Stimulated activated CD4-positive, alpha-beta T cell treated with anti-CD3 and anti-CD28 coated beads, Interleukin-2, amount 100 ng/mL, for 48 hours (primary cell): ENCODE results near the gene TNRC18.
"Not testable (repeated sequence)": the region's sequence is repeated elsewhere in the genome, so short reads cannot be mapped to it uniquely, and the experiment has no call there.

Experiments used
- DNase-seq, 2 donors: peaks; one replicate each; pipeline ENCODE4 v3.0.0-alpha.2; 2020

TNRC18 gene, protein sequence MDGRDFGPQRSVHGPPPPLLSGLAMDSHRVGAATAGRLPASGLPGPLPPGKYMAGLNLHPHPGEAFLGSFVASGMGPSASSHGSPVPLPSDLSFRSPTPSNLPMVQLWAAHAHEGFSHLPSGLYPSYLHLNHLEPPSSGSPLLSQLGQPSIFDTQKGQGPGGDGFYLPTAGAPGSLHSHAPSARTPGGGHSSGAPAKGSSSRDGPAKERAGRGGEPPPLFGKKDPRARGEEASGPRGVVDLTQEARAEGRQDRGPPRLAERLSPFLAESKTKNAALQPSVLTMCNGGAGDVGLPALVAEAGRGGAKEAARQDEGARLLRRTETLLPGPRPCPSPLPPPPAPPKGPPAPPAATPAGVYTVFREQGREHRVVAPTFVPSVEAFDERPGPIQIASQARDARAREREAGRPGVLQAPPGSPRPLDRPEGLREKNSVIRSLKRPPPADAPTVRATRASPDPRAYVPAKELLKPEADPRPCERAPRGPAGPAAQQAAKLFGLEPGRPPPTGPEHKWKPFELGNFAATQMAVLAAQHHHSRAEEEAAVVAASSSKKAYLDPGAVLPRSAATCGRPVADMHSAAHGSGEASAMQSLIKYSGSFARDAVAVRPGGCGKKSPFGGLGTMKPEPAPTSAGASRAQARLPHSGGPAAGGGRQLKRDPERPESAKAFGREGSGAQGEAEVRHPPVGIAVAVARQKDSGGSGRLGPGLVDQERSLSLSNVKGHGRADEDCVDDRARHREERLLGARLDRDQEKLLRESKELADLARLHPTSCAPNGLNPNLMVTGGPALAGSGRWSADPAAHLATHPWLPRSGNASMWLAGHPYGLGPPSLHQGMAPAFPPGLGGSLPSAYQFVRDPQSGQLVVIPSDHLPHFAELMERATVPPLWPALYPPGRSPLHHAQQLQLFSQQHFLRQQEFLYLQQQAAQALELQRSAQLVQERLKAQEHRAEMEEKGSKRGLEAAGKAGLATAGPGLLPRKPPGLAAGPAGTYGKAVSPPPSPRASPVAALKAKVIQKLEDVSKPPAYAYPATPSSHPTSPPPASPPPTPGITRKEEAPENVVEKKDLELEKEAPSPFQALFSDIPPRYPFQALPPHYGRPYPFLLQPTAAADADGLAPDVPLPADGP (N-terminal part only)

DNA sequence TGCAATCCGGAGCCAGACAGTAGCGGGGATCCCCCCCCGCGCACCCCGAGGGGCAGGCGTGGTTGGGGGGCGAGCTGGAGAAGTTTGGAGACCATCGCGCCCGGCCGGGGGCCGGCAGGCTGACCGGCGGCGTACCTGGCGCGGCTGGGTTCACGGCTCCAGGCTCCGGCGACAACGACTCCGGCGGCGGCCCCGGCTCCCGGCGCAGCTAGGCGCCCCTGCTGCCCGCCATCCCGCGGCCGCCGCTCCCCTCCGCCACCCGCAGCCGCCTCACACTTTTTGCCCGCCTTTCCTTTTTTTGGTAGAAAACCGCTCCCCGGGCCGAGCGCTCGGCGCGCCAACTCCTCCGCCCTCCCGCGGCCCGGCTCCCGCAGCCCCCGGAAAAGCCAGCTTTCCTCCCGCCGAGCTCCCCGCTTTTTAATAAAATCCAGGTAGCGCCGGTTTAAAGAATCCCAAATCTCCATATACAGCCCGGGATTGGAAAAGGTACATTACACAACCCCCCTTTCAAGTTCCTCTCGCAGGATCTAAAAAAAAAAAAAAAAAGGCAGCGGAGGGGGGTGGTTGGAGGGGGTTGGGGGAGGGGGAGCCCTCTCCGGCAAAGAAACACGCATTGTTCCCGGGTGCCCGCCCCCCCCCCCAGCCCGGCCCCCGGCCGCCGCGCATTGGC lies at the start of gene TNRC18:
Gene TNRC18 (minus strand): TSS at position 529 of the 670 bp plus-strand sequence. CDS start 2,588 bp downstream, outside the sequence.
- no peak for DNase-seq

DNA sequence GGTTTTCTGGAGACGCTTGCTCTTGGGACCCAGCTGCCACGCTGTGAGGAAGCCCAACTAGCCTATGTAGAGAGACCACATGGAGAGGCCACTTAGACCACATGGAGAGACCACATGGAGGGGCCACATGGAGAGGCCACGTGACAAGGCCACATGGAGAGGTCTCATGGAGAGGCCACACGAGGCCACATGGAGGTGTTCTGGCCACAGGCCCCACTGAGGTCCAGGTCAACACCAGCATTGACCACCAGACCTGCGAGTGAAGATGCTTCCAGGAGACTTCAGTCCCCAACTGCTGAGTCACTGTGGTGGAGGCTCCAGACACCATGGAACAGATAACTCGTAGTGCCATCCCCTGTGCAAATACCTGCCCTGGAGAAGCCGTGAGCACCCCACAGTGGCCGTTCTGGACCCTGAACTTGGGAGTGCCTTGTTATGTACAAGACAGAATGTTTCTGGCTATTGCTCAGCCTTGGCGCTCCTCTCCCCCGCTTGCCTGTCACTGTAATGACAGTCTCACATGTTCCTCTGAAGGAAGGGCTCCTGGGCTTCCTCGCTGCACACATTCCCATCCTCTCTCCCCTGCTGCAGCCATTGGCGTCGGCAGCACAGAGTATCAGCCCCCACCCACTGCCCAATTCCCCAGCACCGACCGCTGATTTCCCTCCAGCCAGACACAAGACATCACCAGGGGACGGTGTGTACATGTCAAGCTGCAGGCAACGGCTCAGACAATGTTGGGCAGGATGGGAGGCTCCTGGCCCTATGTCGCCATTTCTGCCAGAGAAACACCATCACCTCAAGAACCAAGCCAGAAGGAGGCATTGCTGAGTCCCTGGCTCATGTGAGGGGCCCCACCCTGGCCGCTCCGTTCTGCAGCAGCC lies 49.0 kb upstream of the TNRC18 start:
- no peak for DNase-seq

DNA sequence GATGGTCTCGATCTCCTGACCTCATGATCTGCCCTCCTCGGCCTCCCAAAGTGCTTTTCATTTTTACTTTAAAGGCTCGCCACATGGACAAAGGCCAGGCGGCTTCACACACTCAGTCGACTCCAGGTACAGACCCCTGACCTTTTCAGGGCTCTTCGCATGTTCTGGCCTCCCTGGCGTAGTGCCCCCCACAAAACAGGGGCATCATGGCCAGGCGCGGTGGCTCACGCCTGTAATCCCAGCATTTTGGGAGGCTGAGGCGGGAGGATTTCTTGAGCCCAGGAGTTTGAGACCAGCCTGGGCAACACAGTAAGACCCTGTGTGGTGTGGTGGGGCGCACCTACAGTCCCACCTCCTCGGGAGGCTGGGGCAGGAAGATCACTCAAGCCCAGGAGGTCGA lies 48.0 kb upstream of the TNRC18 start:
- not testable (repeated sequence) for DNase-seq

DNA sequence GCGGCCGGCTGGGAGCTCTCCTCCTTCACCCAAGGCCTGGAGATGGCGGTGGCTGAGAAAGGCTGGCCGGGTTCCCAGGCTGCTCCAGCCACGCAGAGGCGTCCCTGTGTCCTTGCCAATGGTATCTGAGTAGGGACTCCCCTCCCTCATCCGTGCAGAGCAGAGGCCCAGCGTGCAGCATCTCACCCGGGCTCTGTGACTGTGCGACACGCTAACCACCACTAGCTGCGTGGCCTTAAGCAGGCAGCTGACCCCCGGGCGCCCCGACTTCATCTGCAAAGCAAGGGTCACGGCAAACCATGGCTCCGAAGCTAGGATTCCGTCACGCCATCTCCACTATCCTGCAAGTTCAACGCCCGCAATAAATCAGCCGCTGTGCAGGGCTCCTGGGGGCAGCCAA lies 47.2 kb upstream of the TNRC18 start:
- no peak for DNase-seq

DNA sequence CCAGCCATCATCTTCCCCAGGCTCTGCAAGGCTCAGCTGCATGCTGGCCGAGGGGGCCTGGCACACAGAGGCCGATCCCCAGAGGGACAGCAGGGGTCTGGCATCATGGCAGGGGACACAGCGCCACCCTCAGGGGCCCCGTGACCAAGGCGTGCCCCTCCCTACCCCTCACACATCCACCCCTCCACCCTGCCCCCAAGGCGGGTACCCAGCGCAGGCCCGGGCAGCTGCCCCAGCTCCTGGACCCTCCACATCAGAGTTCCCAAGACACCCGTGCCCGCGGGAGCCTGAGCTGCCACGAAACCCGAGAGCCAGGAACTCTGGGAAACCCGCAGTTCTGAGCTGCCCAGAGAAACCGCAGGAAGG lies 46.5 kb upstream of the TNRC18 start:
- DNase-seq: no peak

DNA sequence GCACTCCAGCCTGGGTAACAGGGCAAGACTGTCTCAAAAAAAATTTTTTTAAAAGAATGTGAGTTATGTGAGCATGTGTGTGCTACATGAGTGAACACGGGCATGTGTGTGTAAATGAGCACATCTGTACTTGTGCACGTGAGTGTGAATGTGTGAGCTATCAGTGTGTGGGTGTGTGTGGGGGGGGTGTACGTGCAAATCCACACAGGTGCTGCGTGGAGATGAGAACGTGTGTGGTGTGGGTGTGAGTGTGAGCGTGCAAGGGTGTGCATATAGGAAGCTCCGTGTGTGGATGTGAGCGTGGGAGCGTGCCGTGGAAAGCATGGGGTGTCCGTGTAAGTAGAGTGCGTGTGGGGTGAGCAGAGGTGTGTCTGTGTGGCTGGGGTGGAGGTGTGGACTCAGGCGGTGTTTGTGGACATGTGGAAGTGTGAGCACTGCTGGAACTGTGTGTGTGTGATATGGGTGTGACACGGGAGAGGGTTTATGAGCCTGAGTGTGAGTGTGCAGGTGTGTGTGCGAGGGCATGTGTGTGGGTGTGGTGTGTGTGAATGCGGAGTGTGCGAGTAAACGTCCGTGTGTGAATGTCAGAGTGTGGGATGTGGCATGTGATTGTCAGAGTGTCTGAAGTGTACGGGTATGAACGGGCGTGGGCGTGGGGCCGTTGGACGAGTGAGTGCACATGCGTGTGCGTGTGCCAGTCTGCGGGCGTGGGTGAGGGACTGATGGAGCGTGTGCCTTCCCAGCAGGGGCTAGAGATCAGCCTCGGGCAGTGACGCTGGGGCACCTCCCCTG lies 45.9 kb upstream of the TNRC18 start:
- DNase-seq: no peak

DNA sequence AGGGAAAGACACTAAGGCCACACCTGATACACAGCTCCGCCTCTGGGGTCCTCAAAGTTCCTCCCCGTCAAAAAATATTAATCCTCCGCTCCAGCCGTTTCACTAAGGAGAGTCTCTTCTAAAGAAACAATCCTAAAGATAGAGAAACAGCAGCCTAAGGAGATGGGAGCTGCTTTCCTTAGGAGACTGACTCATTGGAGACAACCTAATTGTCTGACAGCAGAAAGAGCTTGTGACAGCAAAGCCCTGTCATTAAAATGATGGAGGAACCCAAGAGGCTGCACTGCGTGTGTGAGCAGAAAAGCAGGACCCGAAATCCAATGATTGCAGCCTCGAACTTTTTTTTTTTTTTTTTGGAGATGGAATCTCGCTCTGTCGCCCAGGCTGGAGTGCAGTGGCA lies 44.0 kb upstream of the TNRC18 start:
- no peak for DNase-seq

DNA sequence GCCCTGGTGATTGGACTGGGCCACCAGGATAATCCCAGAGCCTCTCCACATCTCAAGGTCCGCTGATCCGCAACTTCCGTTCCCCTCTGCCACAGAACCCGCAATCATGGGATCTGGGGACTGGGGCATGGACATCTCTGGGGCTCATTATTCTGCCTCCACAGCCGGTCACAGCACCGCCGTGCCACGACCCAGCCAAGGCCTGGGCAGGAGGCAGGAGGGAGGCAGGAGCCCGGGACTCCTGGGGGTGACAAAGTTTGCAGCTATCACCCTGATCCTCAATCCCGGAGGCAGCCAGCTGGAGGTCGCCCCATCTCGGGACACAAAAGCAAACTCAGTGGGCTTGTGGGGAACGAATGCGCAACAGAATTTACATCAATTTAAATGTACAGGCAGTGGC lies 42.9 kb upstream of the TNRC18 start:
- DNase-seq: no peak

DNA sequence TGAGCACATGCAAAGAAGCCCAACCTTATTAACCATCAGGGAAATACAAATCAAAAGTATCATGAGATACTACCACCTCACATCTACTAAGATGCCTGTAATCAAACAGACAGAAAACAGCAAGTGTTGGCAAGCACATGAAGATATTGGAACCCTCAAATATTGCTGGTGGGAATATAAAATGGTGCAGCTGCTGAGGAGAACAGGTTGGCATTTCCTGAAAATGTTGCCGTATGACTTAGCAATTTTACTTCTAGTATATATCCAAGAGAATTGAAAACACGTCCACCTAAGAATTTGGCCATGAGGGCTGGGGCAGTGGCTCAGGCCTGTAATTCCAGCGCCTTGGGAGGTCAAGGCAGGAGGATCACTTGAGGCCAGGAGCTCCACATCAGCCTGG lies 39.4 kb upstream of the TNRC18 start:
- DNase-seq: no peak

DNA sequence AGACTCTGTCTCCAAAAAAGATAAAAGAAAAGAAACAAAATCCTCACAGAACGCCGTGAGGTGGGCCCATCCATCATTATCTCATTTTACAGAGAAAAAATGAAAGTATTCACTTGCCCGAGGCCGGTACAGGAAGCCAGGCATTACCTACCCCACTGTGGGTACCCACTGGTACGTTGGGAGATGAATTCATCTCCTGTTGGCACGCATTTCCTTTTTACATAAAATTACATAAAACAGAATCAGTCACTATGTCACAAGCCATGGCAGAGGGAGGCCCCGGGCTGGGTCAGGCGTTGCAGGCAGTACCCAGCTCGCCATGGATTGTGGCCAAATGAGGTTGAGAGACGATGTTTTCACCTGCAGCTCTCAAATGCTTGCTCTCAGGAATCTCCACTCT lies 38.6 kb upstream of the TNRC18 start:
- DNase-seq: no peak

DNA sequence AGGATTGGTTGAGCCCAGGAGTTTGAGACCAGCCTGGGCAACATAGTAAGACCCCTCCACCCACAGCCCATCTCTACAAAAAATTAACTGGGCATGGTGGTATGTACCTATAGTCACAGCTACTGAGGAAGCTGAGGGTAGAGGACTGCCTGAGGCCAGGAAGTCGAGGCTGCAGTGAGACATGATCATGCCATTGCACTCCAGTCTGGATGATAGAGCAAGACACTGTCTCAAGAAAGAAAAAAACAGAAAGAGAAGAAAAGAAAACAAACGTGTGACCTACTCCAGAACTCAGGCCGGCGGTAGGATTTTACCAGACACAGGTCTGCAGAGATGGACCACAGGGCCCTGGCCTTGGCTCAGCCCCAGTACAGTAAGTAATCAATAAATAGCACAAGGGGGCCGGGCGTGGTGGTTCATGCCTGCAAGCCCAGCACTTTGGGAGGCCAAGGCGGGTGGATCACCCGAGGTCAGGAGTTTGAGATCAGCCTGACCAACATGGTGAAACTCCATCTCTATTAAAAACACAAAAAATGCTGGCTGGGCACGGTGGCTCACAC lies 35.4 kb upstream of the TNRC18 start:
- DNase-seq: no peak

DNA sequence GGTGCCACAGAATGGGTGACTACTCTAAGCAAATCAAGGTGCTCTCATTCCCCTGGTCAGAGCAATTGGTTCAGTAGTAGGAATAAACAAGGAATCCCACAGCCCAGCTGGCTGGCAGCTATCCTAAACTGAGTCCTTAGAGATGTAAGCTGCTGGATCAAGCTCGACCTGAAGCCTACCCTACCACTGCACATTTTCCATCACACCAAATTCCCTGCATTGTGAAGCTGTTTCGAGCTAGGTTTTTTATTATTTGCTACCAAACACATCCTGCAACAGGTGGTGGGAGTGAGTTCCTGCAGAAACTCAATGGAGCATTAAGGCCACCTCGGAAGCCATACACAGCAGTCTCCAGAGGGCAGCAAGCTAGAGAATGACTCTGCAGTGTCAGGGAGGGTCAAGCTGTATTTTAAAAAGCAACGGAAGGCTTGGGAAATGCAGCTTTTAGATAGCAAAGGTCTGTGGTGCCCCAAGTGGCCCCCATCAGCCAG lies 33.7 kb upstream of the TNRC18 start:
- no peak for DNase-seq

DNA sequence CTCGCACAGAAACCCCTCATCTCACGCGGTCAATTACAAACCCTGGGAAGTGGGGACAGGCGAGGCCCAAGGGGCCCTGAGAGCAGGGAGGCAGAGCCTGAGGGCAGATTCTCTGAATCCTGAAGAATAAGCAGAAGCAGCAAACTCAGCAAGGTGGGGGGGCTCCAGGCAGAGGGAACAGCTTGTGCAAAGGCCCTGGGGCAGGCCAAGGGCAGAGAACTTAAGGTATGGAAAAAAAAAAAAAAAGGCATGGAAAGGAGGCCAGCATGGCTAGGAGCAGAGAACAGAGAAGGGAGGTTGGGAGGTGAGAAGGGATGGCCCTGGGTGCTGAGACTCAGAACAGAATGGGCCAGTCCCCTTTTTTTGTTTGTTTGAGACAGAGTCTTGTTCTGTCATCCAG lies 32.8 kb upstream of the TNRC18 start:
- no peak for DNase-seq

DNA sequence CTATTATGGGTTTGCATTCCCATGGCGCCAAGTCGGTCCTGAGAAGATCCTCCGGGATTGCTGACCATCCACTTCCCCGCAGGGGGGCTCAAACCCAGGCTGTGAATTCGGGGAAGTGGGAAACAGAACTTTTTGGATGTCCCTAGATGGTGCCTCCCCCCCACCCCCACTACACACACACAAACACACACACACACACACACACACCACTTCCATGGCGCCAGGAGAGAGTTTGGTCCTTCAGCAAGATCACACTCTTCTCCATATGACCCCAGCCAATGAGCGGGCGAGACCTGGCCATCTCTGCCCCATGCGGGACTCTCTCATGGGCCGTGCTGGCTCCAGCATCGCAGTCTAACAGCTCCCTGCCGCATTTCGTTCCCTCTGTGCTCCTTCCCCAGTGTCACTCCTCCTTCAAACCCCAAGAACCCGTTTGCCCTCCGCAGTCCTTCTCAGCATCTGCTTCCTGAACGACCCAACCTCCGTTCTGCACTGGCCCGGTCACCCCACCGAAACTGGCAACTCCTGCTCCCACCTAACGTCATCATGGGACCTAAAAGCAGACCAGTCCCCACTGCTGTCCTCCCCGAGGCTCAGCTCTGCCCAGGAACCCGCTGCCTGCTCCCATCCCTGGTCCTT lies 32.1 kb upstream of the TNRC18 start:
- DNase-seq: no peak

DNA sequence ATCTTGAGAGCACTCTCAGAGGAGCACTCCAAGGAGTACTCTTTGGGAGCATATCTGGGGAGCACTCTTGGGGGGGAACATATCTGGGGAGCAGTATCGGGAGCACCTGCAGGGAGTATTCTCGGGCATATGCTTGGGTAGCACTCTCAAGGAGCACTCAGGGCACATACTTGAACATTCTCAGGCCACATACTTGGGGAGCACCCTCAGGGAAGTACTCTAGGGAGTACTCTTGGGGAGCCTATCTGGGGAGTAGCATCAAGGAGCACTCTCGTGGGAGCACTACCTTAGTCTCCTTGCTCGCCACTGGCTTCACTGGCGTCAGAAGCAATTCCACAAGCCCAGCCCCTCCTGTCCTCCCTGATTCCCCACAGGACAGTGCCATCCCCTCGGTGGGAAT lies 31.5 kb upstream of the TNRC18 start:
- DNase-seq: no peak

DNA sequence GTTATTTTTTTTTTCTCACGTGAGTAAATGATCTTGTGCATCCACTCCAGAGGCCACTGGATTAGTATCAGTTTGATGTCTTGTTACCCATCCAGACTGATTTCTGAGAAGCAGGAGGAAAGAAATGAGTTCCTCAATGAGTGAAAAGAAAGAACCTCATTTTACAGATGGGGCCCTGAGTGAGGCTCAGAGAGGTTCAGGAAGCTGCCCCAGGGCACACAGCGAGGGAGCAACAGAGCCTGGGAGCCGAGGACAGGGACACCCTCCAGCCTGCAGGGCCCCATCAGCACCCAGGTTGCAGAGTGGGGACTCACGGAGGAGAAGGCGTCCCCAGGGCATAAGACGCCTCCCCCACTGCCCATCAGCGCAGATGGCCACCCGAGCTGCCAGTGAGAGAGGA lies 30.9 kb upstream of the TNRC18 start:
- DNase-seq: no peak

DNA sequence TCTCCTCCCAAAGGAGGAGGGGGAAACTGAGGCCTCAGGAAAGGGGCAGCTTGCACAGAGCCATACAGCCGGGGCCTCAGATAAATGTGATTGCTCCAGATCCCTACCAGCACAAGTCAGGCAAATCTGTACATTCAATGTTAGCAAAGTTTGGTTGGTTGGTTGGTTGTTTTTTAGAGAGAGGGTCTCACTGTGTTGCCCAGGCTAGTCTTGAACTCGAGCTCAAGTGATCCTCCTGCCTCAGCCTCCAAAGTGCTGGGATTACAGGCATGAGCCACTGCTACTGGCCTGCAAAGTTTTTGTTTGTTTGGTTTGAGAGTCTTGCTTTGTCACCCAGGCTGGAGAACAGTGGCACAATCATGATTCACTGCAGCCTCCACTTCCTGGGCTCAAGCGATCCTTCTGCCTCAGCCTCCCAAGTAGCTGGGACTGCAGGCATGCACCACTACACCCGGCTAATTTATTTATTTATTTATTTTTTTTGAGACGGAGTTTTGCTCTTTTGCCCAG lies 30.0 kb upstream of the TNRC18 start:
- no peak for DNase-seq

DNA sequence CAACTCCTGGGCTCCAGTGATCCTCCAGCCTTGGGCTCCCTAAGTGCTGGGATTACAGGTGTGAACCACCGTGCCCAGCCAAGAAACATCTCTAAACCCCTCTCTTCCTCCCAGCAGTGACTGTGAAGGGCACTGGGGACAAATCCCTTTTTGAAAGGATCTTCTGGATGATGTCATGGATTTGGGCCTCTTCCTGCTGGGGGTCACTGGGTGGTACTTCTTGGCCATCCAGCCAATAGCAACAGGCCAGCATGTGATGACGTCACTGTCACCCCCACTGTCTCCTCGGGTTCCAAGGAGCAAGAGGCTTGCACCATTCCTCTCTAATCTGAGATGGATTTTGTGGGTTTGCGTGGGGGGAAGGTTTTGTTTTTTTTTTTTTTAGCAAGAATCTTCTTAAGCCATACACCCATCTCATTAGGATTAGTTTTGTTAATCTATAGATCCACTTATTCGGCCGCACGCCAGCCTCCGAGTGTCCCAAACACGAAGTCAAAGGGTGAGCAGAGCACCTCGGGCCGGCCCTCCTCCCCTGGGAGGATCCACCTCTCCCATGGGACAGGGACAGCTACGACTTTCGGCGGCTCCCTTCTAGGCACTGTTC lies 29.4 kb upstream of the TNRC18 start:
- DNase-seq: no peak

DNA sequence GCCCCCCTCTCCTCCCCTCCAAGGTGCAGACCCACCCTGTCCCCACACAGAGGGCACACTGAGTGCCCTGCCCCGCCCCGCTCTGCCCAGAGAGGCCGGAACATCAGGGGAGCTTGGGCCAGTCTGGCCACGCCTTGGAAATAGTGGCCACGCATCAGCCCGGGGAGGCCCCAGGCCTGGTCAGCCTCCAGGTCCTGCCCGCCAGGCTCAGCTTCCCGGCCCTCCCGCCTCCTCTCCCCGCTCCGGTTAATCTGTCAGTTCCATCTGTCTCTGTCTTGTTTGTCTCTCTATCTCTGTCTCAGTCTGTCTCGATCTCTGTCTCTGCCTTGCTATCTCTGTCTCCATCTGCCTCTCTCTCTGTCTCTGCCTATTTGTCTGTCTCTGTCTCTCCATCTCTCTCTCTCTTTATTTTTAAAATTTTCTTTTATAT lies 28.9 kb upstream of the TNRC18 start:
- DNase-seq: no peak
